GM18505 (cell line): ENCODE data around the gene CNTN4.

Experiments
- ATAC-seq: cut with Tn5 transposase; IDR thresholded peaks from one replicate; pipeline ENCODE4 v1.9.1; 2021; ENCODE audit not compliant: unreplicated experiment
- POLR2A ChIP-seq: IDR thresholded peaks from 4 replicates; pipeline ENCODE4 v1.6.1; 2011; ENCODE audit warnings: borderline replicate concordance; ENCODE audit not compliant: insufficient read depth, insufficient read length; ENCODE audit errors: extremely low read depth

The CNTN4 gene

DNA sequence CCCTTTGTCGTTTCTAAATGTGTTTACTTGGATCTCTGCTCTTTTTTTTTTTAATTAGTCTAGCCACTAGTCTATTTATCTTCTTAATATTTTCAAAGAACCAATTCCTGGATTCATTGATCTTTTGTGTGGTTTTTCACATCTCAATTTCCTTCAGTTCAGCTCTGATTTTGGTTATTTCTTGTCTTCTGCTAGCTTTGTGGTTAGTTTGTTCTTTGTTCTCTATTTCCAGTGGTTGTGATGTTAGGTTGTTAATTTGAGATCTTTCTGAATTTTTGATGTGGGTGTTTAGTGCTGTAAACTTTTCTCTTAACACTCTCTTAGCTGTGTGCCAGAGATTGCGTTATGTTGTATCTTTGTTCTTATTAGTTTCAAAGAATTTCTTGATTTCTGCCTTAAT, 446.1 kb downstream of the CNTN4 start:
- no peak for TF ChIP-seq POLR2A
- ATAC-seq = no peak

DNA sequence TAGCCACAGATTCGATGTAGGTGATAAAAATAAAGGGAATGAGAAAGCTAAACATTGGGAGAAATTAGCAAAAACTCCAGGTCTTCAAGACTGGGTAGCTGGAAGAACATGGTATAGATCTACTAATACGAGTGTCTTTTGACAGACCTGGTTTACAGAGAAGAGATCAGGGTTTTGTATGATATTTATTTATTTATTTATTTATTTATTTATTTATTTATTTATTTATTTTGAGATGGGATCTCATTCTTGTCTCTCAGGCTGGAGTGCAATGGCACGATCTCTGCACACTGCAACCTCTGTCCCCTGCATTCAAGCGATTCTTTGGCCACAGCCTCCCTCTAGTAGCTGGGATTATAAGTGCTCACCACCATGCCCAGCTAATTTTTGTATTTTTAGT, 448.4 kb downstream of the CNTN4 start:
- TF ChIP-seq POLR2A = no peak
- no peak for ATAC-seq

DNA sequence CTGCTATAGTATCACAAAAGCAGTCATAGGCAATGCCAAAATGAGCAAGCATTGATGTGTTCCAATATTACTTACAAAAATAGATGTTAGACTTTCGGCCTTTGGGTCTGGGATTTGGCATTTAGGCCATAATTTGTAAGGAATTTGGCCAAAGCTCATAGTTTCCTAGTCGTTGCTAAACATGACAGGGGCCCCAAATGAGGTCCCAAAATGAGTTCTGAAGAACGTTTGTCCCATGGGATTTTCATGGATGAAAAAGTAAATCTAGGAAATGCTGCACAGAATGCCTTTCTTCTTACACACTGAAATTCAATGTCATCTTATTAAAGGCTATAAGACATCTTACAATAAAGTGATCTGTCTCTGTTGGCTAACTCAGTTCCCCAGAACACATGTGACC, 456.0 kb downstream of the CNTN4 start:
- ATAC-seq = no peak
- TF ChIP-seq POLR2A = no peak

DNA sequence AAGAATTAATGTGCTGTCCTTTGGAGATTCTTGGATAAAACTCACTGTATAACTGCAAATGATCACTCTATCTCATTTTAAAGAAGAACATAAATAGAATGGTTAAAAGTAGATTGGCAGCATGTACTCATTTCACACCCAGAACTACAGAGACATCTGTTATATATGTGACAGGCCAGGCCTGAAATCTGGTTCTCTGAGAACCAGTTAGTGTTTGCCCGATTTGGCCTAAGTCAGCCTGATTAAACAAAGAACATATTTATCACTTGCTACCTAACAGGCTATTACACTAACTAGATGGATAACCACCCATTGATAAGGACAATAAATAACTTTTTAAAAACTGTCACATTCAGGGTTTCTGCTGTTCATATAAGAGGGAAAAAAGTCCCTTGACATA, 460.1 kb downstream of the CNTN4 start:
- TF ChIP-seq POLR2A = no peak
- ATAC-seq = no peak

DNA sequence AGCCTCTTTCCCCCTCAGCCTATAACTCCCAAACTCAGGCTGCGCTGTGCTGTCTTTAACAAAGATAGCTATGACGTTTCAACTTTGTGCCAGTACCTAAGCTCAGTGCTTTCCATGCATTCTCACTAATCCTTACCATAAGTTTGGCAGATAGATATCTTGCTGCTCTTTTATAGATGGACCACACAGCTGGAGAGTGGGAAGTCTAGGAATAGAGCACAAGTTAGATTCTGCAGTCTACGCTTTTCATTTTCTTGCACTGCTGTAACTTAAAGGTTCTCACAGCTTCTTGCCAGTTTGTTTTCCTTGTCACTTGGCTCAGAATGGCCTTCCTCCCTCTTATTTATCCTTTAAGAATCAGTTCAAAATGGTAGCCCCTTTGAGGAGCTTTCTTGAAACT, 468.8 kb downstream of the CNTN4 start:
- TF ChIP-seq POLR2A = no peak
- no peak for ATAC-seq

DNA sequence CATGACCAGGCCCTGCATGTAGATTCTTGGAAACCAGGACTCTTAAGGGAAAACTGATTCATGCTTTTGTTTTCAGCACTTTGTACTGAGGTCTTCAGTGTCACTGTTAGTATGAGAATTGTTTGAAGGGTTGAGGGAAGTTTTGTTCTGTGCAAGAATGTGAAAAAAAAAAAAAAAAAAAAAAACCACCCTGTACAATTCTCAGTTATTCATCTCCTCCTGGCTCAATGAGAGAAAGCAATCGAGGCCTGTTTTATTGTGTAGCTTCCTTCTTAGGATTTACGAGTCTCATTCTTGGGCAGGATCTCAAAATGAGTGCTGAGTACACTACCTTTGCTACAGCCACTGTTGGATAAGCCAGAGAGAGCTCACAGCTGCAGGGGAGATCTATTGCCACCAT, 469.5 kb downstream of the CNTN4 start:
- no peak for TF ChIP-seq POLR2A

DNA sequence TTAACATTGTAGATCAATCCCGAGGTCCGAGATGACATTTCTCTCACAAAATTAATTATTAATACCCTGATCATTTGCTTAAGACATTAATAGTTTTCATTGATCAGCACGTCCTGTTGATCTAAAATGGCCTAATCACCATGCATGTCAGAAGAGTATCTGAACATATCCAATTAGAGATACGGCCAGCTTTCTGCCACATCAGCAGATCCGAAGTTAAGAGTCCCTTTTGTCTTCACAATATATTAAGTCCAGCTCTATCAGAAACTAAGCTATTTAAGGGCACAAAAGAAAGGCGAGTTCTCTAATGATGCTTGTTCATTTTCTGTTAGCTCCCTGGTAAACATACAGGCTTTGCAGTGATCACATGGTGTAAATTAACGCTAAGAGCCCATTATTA, 470.3 kb downstream of the CNTN4 start:
- TF ChIP-seq POLR2A = no peak
- no peak for ATAC-seq

More for the DNA sequence above, 469.5 kb downstream of the CNTN4 start:
- ATAC-seq = no peak

DNA sequence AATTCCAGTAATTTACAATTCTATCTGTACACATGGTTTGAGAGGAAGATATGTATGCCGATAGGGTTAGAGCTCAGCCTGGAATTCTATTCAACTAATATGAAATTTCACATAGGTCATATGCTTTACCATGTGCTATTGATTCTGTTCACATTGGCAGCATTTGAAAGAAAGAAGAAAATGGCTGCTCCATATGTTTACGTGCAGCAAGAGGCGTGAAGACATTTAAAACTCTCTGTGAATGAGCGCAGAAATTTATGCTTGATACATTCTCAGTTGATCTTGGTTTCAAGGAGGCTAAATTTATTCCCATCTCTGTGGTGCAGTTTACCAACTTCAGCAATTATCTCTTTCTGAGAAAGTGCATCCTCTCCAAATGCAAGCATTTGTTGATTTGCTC, 478.9 kb downstream of the CNTN4 start:
- no peak for ATAC-seq
- TF ChIP-seq POLR2A = no peak

DNA sequence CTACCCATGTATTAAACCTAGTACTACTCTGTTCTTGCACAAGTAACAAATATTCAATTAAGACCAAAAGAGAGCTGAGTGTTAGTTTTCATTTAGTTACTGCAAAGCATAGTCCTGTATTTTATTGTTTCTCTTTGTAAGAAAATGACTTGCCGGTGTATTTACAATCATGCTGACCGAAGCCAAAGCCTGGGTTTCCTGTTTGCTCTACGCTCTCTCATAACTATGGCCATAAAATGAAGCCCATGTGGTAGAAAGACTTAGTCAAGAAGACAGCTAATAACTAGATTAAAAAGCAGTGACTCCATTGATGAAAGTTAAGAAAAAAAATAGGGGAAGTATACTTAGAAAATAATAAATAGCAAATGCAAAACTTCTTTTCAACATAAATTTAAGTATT, 479.9 kb downstream of the CNTN4 start:
- no peak for TF ChIP-seq POLR2A
- no peak for ATAC-seq

DNA sequence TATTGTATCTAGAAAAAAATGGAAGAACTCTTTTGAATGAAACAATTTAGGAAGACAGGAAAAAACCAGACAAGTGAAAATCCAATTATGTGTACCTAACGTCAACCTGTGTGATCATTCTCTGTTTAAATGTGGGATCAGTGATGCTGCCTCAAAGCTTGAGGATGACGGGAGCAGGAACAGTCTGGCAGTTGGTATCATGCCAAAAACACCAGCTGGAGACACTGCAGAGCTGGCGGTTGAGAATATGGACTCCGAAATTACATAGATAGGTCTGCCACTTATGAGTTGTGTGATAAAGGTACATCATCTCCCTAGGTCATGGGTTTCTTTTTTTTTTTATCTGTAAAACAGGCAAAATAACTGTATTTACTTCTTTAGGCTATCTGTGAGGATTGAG, 480.5 kb downstream of the CNTN4 start:
- TF ChIP-seq POLR2A = no peak
- ATAC-seq = no peak

DNA sequence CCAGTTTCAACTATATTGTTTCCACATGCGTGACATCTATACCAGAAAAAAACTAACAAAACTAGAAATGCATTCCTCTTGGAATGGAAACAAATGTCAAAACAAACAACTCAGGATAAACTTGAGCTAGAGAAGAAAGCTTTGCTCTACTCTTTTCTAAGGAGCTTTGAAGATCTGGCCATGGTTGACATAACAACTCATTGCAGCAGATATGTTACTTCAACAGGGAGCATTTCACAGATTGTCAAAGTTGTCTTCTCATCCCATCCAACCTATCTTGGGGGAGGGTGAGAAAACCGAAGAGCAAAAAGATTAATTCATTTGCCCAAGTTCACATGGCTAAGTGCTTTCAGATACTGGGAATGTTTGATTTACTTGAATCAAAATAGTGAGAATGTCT, 484.4 kb downstream of the CNTN4 start:
- no peak for TF ChIP-seq POLR2A
- ATAC-seq = no peak

DNA sequence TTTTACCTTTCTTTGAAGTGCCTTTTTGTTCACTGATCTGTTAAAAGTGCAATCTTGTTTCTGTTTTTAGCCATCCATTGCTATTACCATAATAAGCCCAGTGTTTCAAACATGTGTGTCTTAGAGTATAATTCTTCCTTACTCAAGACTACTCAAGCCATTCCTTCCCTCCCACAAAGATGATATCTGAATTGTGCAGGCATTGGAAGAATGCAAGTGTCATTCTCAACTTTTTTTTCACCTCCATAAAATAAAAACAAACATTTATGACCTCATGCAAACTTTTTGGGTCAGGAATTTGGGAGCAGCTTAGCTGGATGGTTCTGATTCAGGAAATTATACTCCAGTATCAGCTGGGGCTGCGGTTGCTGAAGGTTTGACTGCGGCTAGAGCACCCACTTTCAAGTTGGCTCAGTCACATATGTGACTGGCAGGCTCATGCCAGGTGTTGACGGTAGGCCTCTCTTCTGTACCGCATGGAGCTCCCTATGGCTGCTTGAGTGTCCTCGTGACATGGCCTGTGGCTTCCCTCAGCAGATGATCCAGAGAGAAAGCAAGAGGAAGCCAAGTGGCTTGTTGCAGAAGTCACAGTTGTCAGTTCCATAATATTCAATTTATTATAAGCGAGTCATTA, 490.8 kb downstream of the CNTN4 start:
- no peak for TF ChIP-seq POLR2A
- no peak for ATAC-seq

DNA sequence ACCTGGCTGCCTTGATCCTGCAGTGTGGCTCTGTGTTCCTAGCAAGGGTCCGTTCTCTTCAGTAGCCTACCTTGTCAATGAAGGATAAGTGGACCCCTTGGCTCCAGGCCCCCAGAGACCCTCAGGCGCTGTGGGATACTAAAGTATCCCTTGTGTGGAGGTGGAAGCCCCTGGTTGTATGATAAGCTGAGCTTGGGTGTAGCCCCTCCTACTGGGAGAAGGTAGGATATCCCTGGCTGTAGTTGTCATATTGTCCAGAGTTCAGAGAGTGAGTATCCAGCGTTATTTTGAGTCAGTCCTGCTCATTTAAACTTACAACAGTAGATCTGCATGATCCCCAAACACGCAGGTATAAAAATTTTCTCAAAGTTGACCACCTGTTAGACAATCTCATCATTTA, 496.8 kb downstream of the CNTN4 start:
- no peak for TF ChIP-seq POLR2A
- no peak for ATAC-seq

DNA sequence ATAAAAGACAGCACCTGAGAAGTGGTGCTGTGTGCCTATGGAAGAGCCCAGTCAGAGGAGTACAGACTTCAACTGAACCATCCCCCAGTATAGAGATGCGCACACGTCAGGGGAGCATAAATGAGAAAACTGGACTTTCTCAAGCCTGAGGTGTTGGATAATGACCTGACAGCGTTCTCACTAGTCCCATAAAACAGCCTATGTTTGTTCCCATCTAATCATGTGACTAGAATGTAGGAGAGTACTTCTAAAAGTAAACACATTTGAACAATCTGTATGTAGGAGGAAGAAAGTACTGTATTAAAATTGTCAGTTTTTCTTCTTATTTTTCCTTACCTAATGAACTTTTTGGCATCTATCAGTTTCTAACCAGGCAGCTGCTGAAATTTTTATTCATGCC, 498.9 kb downstream of the CNTN4 start:
- TF ChIP-seq POLR2A = no peak
- ATAC-seq = no peak

DNA sequence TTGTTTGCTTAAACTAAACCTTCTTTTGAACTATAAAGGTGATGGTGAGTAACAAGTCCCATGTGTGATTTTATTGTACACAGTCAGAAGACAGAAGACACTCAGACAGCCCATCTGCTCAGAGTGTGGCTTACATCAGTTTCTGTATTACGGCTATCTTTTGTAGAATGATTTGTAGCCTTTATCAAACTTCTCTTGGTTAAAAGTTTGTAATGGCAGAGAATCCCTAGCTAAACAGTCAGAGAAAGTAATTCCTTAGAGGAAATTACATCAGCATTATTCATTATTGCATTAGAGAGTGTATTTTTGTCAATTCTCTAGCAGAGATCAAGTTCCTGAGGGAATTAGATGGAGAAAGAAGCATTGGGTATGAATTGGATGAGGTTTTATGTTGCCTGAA, 500.8 kb downstream of the CNTN4 start:
- no peak for ATAC-seq
- TF ChIP-seq POLR2A = no peak

DNA sequence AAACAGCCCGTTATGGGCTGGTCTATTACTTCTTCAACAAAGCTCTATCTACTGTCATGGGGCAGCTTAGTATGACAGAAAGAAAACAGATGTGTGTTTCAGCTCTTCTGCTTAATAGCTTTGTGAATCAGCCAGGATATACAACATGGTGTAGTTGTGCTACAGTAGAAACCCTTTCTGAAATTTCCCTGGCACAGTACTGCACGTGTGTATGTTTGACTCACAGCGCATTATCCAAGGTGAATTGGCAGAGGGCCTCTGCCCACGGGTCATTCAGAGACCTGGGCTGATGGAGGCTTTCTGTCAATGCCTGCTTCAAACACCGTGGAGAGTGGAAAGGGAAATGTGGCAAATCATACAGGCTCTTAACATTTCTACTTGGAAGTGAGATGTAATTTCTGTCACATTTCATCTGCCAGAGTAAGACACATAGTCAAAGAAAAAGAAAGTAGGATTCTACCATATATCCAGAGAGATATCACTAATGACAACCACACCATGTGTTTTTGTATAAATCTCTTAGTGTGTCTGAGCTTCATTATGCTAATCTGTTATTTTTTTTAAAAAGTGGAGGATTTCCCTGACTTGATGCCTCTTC, 505.1 kb downstream of the CNTN4 start:
- no peak for TF ChIP-seq POLR2A
- no peak for ATAC-seq

DNA sequence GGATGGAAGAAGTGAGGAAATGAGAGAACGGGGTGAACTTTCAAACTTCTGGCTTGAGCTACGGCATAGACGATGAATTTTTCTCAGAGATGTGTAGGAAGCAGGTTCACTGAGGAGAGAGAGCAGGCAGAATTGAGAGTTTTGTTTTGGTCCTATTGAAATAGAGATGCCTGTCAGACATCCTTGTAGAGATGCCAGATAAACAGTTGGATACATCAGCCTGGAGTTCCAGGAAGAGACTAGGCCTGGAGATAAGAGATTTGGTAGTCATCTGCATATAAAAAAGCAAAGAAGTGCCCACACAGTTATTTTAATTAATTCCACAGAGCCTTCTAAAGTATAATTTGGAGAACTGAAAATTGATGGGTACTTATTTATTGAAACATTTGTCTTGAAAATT, 515.9 kb downstream of the CNTN4 start:
- no peak for TF ChIP-seq POLR2A
- ATAC-seq = no peak
